Measurements from ENCODE around the gene ASB15.

DNA sequence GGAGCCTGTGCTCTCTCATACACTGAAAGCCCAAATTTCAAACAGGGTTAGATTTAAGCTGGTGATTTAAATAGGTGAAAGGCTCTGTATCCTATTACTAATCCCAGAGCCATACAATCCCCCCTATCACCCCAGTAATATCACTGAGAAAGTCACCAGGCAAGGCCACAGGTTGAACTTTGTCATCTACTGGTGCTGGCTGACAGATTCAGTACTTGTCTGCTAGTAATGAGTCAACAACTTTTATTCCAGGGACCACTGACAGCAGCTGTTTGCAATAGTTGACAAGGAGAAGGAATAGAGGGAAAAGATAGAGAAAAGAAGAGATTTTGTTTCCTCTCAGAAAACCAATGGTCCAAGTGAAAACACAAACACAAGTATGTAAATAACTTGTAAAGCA lies 10.4 kb downstream of the ASB15 start:
- no peak for TF ChIP-seq POLR2AphosphoS5 (IDR thresholded peaks at IDR 0.05; ENCODE audit: low read depth, low read length)
- TF ChIP-seq, protein P1, sequence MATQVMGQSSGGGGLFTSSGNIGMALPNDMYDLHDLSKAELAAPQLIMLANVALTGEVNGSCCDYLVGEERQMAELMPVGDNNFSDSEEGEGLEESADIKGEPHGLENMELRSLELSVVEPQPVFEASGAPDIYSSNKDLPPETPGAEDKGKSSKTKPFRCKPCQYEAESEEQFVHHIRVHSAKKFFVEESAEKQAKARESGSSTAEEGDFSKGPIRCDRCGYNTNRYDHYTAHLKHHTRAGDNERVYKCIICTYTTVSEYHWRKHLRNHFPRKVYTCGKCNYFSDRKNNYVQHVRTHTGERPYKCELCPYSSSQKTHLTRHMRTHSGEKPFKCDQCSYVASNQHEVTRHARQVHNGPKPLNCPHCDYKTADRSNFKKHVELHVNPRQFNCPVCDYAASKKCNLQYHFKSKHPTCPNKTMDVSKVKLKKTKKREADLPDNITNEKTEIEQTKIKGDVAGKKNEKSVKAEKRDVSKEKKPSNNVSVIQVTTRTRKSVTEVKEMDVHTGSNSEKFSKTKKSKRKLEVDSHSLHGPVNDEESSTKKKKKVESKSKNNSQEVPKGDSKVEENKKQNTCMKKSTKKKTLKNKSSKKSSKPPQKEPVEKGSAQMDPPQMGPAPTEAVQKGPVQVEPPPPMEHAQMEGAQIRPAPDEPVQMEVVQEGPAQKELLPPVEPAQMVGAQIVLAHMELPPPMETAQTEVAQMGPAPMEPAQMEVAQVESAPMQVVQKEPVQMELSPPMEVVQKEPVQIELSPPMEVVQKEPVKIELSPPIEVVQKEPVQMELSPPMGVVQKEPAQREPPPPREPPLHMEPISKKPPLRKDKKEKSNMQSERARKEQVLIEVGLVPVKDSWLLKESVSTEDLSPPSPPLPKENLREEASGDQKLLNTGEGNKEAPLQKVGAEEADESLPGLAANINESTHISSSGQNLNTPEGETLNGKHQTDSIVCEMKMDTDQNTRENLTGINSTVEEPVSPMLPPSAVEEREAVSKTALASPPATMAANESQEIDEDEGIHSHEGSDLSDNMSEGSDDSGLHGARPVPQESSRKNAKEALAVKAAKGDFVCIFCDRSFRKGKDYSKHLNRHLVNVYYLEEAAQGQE (IDR thresholded peaks at IDR 0.05; ENCODE audit: insufficient read depth in 1 of 2, low read depth in 2 of 2, low read length in 2 of 2) = no peak
- TF ChIP-seq SIN3A (IDR thresholded peaks at IDR 0.05; ENCODE audit: borderline replicate concordance, insufficient read depth, low read length) = no peak

All from PFSK-1 (cell line).